HG03469 (cell line): ENCODE measurements around the gene MTMR12.
A peak's percentile ranks its signal among the peaks of the same experiment; 100 is the strongest.
"Not testable (repeated sequence)": the region's sequence is repeated elsewhere in the genome, so short reads cannot be mapped to it uniquely, and the experiment has no call there.

Experiments
- ATAC-seq: cut with Tn5 transposase; IDR thresholded peaks from one replicate; pipeline ENCODE4 v1.9.1; 2021; ENCODE audit warnings: mild to moderate bottlenecking, moderate library complexity, moderate number of reproducible peaks; ENCODE audit not compliant: unreplicated experiment

The MTMR12 gene

DNA sequence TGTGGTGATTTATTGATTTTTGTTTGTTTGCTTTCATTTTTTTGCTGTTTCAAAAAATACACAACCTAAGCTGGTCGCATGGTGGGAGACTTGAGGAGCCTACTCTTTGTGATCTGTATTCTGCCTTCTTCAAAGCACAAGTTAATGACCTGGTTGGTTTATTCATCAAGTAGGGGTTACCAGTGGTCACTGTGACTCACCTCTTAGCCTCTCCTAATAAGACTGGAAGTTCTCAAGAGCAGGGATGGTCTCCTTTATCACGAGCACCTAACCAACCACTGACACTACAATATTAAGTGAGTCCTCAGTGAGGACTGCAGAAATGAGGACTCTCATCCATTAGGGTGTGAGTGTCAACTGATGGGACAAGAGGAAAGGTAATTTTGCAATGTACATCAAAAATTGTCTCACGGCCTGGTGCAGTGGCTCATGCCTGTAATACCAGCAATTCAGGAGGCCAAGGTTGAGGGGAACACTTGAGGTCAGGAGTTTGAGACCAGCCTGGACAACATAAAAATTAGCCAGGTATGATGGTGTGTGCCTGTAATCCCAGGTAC is 13.6 kb upstream of the MTMR12 start:
- ATAC-seq = no peak

DNA sequence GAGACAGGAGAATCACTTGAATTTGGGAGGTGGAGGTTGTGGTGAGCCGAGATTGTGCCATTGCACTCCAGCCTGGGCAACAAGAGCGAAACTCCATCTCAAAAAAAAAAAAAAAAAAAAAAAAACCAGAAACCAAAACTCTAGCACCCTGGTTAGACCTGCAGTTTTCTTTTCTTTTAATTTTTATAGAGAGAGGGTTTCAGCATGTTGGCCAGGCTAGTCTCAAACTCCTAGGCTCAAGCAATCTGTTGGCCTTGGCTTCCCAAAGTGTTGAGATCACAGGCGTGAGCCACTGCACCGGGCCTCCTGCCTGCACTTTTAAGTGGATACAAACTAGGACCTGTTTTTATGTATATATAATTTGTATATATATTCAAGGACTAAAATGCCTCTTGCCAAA is 12.9 kb upstream of the MTMR12 start:
- ATAC-seq = no peak

DNA sequence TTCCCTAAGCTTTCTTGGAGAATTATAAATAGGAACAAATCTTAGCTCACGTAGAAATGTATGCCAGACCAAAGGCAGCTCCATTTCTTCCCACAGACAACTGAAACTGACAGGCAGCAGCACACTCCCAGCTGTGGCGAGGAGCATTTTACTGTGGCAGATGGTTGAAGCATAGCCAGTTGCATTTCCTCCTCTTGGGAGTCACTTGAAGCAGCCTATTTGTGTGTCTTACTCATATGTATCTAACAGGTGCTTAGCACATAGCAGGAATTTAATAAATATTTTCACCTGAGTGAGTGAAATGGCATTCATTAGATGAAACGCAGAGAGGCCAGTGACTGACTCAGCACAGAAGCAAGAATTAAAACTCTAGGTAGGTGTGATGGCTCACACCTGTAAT is 12.3 kb upstream of the MTMR12 start:
- ATAC-seq = peak; percentile 78

DNA sequence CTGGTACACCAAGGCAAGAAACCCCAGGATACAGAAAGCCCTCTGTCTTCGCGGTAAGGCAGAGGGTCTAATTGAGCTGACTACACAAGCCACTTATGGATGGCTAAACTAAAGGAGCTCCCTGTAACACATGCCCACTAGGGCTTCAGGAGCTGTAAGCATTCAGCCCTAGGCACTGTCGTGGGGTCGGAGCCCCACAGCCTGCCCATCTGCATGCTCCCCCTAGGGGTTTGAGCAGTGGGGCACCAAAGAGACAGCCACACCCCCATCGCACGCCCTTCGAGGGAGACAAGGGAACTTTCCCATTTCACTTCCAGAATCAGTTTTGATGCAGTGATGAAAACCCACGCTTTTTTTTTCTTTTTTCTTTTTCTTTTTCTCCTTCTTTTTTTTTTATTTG is 11.0 kb upstream of the MTMR12 start:
- ATAC-seq = no peak

DNA sequence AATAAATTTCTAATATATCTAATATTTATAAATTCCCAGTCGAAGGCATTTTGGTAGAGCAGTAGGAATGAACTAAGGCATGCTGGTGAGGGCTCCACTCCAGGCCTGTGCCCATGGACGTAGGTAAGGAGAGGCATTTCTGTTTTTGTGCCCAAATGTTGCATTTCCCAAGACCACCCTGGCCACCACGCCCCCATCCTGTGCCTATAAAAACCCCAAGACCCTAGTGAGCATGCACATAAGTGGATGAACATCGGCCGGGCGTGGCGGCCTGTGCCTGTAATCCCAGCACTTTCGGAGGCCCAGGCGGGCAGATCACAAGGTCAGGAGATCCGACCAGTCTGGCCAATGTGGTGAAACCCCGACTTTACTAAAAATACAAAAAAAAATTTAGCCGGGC is 10.1 kb upstream of the MTMR12 start:
- no peak for ATAC-seq

DNA sequence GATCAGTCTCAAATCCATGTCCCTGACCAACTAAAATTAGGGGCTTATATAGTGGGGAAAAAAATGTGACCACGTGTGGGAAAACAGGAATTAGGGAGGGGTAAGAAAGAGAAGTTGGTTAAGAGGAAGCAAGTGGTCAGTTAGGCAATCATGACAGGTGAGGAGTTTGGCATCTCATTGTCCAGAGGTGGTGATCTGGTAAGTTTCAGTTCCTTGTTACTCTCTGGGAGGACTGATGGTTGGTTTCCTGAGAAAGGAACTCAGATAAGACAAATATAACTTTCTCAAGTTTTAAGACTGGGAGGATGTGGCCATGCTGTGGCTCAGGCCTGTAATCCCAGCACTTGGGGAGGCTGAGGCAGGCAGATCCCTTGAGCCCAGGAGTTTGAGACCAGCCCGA is 9.0 kb upstream of the MTMR12 start:
- ATAC-seq = not testable (repeated sequence)

DNA sequence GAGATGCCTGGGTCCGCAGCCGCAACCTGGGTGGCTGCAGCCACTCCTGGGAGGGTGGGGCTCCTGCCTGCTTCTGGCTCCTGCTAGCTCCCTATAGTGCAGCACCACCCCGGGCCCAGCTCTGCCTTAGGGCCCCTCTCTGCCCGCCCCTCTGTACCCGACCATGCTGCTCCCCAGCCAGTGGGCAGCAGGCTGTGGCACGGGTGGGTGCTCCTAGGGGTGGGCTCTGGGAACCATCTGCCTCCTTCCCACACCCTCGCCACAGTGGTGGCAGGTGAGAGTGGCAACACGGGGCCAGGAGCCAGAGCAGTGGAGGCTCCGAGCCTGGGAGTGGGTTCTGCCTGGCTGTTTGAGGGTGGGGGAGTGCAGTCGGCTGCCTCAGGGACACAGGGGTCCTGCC is 7.8 kb upstream of the MTMR12 start:
- ATAC-seq = no peak

DNA sequence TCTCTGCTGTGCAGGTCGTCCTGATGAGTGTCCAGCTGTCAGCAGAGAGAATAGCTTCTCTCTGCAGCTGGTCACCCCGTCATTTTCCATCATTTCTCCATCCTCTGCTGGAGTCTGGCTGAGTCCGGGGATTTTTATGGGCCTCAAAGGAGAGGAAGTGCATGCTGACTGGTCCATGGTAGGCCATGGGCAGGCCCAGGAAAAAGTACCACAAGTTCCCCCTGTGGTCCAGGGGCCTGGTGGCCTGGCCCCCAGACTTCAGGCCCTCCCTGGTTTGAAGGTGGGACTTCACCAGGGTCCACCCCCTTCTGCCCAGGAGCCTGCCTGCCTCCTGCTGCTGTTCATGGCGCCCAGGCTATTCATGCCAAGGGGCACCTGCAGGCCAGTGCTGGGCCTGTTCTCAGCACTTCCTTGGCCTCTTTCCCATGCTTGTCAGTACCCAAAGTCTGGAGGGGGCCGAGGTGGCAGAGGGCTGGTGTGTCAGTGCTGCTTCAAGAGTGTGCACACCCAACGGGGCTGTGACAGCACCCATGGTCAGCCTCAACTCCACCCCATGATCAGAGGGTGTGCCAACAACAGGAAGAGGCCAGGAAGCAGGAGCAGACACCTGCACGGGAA is 7.3 kb upstream of the MTMR12 start:
- ATAC-seq = no peak

DNA sequence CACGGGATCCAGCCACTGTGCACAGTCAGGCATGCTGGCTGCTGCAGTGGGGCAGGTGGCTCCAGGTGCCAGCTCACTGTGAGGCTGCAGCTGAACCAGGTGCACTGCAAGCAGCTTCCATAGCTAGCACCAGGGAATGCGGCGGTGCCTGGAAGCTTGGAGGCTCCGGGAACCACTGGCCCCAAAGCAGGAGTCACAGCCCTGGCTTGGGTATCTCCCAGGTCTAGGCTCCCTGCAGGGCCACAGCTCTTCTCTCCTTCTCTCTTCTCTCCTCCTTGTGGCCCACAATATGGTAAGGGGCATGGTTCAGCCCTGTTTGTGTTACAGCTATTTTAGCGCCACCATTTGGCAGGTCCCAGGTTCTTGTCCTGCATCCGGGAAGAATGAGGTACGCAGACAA is 6.7 kb upstream of the MTMR12 start:
- ATAC-seq = no peak

DNA sequence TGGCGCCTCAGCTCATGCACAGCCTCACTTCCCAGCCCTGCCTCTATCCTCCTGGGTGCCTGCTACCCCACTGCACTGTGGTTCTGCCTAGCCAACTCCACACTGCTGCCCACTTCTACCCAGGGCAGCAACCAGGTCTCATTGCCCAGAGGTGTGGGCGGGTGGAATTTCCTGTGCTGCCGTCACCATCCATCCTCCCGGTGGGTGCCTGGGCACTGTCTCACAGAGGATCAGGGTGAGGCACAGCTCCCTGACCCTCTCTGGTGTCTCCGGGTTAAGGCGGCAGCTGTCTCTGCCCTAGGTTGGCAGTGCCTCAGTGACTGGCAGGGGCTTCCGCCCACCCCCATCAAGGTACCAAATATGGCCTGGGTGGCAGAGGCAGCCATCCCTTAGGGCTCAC is 4.3 kb upstream of the MTMR12 start:
- no peak for ATAC-seq

DNA sequence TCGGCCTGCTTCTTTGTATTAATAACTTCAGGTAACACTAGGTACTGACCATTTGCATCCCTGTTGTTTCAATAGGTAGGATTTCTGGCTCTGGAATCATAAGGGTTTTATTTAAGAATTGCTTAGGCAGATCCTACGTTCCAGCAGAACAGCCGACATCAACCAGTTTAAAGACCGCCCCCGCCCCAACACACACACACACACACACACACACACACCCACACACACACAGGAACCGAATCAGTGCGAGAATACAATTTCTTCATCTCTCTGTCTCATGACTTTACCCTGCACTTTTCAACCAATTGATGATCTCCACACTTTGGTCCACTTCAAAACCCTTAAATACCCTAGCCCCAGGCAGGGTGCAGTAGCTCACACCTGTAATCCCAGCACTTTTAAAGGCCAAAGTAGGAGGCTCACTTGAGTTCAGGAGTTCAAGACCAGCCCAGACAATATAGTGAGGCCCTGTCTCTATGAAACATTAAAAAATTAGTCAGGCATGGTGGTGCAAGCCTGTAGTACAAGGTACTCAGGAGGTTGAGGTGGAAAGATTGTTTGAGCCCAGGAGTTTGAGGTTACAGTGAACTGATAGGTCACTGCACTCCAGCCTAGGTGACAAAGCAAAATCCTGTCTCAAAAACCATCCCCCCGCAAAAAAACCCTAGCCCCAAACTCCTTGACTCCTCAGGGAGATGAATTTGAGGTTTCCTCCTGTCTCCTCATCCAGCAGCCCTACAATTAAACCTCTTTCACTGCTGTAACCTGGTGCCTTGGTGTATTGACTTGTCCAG is 2.7 kb upstream of the MTMR12 start:
- ATAC-seq = no peak

DNA sequence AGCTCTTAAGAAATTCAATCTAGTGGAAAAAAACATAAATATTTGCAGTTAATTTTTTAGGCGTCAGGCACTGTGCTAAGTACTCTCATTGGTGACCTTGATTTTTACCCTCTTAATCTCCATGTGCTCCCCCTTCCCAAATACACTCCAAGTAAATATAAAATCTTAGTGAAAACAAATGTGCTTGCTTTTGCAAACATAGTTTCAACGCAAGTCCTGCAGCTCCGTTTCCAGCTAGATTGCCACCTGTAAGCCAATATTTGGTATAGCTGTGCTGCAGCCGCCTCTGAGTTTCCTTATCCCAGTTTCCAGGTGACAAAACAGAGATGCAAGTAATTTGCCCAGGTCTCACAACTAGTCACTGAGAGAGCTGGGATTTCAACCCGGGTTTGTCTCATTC is 1.9 kb upstream of the MTMR12 start:
- ATAC-seq = no peak

DNA sequence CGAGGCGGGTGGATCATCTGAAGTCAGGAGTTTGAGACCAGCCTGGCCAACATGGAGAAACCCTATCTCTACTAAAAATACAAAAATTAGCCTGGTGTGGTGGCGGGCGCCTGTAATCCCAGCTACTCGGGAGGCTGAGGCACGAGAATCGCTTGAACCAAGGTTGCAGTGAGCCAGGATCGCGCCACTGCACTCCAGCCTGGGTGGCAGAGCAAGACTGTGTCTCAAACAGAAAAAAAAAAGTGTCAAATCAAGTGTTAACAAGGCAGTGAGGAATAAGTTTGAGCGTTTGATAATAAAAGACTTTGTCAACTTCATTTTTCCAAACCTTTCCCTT is 1.4 kb upstream of the MTMR12 start:
- not testable (repeated sequence) for ATAC-seq

DNA sequence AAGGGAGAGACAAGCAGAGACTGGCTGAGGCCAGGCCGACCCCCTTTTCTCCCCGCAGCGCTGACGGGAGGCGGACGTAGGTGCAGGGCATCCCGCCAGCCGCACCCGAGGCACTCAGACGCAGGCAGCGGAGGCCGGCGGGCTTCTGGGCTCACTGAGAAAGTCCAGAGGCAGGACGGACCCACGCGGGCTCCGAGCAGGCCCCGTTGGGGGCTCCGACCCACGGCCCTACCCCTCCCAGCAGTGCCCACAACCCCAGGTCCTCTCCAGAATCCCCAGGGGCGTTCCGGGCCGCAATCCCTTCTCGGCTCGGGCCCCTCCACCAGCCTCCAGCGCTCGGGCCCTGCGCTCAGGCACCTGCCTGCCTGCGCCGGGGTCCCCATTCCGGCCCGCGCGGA is 543 bp downstream of the MTMR12 start:
- peak; percentile 13 for ATAC-seq

DNA sequence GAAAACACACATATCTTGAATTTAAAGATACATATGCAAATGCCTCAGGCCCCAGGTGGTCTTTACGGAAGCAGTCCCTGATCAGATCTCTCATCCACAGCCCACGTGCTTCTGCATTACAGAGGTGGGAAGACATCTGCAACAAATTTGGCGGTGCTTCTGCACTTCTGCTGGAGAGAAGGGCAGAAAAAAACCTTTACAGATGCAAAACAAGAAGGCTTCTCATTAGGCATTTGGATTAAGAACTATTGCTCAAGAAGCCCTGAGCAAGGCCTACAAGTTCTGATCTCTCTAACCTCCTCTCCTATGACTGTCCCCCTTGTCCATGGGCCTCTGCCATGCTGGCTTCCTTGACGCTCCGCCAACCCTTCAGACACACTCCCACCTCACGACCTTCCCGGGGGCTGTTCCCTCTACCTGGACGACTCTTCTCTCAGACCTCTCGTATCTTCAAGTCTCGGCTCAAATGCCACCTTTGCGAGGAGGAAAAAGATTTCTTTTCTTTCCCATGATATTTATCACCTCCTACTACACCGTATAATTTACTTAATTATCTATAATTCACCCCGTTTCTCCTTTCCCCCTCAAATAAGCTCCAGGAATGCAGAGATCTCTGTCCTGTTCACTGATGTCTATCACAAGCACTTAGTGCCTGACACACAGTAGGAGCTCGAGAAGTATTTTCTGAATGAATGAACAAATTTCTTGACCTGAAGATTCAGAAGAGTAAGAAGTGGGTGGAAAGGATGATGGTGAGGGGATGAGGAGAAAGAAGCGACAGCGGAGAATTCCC is 1.1 kb downstream of the MTMR12 start:
- no peak for ATAC-seq

DNA sequence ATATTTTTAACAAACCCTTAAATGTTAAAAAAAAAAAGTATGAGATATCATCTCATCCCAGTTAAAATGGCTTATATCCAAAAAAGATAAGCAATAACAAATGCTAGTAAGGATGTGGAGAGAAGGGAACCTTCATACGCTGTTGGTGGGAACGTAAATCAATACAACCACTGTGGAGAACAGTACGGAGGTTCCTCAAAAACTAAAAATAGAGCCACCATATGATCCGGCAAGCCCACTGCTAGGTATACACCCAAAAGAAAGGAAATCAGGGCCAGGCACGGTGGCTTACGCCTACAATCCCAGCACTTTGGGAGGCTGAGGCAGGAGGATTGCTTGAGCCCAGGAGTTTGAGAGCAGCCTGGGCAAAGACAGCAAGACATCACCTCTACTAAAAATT is 3.0 kb downstream of the MTMR12 start:
- no peak for ATAC-seq

DNA sequence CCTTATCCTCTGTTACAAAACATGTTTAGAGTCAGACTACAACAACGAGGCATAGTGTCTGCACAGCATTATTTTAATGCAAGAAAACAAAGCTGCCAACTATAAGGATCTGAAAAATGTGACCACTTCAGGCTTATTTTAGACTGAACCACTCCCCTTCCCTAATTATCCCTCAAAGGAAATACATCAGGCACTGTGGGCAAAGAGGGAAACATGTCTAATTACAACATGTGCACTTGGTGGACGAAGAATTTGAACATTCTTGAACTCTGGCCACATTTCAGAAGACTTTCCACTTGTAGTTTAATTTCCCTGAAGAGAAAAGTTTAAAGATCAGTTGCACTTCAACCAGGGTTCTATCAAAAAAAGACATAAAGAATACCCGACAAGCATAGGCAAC is 3.8 kb downstream of the MTMR12 start:
- no peak for ATAC-seq

DNA sequence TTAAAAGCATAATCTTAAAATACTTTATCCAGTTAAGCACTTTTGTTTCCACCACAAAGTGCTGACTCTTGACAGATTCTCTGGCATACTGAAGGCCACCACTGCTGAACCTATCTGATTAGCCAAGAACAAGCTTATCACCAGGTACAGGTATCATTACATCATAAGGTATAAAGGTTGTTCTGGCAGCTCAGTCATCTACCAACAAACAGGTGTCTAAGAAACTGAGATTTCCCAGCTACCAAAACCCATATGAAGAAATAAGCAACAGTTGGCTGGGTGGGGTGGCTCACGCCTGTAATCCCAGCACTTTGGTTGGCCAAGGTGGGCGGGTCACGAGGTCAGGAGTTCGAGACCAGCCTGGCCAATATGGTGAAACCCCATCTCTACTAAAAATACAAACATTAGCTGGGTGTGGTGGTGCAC is 5.0 kb downstream of the MTMR12 start:
- ATAC-seq = no peak

DNA sequence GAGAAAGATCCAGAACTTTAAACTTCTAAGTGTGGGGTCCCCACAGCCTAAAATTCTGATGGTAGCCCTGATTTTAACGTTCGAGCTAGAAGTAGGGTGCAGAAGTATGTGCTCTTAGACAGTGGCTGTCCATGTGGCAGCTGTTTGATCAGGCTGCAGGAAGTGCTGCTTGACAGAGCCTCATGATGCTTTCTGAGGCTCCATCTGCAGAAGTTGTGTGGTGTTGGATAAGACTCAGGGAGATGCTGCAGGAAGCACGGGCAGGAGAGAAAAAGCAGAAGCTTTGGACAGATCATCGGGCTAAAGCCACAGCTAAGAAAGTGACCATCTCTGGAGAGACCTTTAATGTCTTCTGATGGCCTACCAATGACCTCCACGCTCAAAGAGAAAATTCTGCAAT is 8.1 kb downstream of the MTMR12 start:
- no peak for ATAC-seq

DNA sequence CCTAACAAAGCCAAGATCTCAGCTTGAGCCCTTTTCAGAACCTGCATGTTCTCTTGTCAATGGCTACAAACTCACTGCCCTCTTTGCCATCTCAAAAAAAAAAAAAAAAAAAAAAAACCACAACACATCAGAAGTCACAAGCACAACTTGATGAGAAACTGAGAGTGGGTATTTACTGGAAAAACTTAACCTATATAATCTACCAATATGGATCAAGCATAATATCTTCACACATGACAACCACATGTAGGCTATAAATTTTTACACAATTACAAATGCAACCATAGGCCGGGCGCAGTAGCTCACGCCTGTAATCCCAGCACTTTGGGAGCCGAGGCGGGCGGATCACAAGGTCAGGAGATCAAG is 9.0 kb downstream of the MTMR12 start:
- ATAC-seq = no peak

DNA sequence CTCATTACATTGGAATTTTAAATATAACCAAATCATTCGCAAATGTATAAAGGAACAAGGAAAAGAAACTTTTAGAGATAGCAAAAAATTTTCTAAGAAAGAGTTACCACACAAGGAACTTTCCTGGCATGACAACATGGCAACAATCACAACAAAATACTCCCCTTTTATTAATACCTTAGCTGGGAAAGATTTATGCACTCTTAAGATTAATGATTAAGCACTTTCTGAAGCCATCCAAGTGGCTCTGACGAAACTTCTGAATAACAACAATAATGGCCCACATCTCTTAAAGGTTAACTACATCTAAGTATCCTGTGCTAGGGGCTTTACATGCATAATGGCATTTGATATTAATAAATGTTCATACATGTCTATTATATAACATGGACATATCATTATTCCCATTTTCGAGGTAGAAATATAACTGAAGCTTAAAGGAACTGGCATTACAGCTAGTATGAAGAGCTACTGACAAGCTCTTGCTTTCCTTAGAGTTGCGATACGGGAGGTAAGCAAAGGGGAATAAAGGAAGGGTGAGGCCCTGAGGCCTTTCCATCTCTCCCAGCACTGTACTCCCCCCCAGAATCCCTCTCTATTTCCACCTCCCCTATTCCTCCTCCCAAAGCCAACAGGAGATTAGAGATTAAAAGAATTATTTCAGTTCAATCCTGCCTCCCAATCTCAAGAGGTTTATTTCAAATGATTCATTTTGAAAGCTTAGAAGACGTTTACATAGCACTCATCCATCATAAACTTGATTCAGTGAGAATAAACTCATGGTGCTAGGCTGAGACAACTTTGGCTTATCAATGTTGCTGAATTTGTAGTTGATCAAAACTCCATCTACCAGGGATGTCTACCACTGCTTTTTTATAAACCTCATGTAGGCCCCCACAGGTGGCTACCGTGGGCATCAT is 9.6 kb downstream of the MTMR12 start:
- ATAC-seq = no peak
